T-cell (primary cell): ENCODE data around the gene L3MBTL4. TPM values are rescaled to one million over a fixed set of nuclear protein-coding genes. Genes with fewer than 3 reads are reported as not detected.

Experiments
- ATAC-seq, 4 experiments: fragments of 200-7000 bp in 3 of 4; fragments of 150-1000 bp in 1 of 4; cut with Tn5 transposase; replicated peaks in 1 of 4; 1 replicate in 3 of 4; 2 replicates in 1 of 4; pipeline ENCODE4 v1.10.0; 2021; ENCODE audit warnings: moderate library complexity in 3 of 4, mild to moderate bottlenecking in 2 of 4, moderate number of reproducible peaks in 1 of 4
- CTCF ChIA-PET, 2 donors: fragments of 300-600 bp; sonication (Branson Sonifier 250); formaldehyde crosslinking; loops; one replicate each; lab custom pipeline; 2022; ENCODE audit warnings: antibody characterized with exemption in 2 of 2; lab: Charles Lee
- POLR2A ChIA-PET, 2 donors: fragments of 300-600 bp; sonication (Branson Sonifier 250); formaldehyde crosslinking; loops; one replicate each; lab custom pipeline; 2022; ENCODE audit warnings: antibody characterized with exemption in 2 of 2; lab: Charles Lee
- DNase-seq, 35 experiments: peaks; one replicate each; pipeline versions ENCODE4 v3.0.0 to v3.0.0-alpha.2; 2013 to 2023
- H3K27ac ChIP-seq: one replicate; pipeline ENCODE4 v1.5.1; 2013; ENCODE audit warnings: low read length
- H3K27me3 ChIP-seq, 2 experiments: replicated peaks in 1 of 2; 1 replicate in 1 of 2; 2 replicates in 1 of 2; pipeline versions ENCODE4 v1.6.1 to v1.7.0; 2013; ENCODE audit warnings: low read length in 1 of 2, mixed read lengths in 1 of 2; ENCODE audit not compliant: control insufficient read depth in 2 of 2, insufficient read depth in 2 of 2; ENCODE audit errors: extremely low read depth in 1 of 2
- H3K36me3 ChIP-seq, 2 donors: 1 replicate in 1 of 2; 2 replicates in 1 of 2; pipeline versions ENCODE4 v1.6.1 to v1.7.0; 2013; ENCODE audit warnings: low read length in 1 of 2; ENCODE audit not compliant: control insufficient read depth in 2 of 2, insufficient read depth in 1 of 2; ENCODE audit errors: extremely low read depth in 1 of 2
- H3K4me1 ChIP-seq, 2 experiments: 1 replicate in 1 of 2; 2 replicates in 1 of 2; pipeline versions ENCODE4 v1.6.1 to v1.7.0; 2013; ENCODE audit warnings: low read length in 2 of 2, mixed read lengths in 1 of 2; ENCODE audit not compliant: insufficient read depth in 2 of 2, control insufficient read depth in 1 of 2; ENCODE audit errors: extremely low read depth in 1 of 2
- H3K4me3 ChIP-seq, 2 donors: 1 replicate in 1 of 2; 2 replicates in 1 of 2; pipeline versions ENCODE4 v1.5.1 to v1.7.0; 2013; ENCODE audit warnings: mild to moderate bottlenecking in 2 of 2, low read length in 1 of 2, moderate library complexity in 1 of 2; ENCODE audit not compliant: control insufficient read depth in 1 of 2; ENCODE audit errors: extremely low read depth in 1 of 2
- H3K9me3 ChIP-seq: 2 replicates; pipeline ENCODE4 v1.7.0; 2013
- H3K27ac Mint-ChIP-seq, 2 donors: one replicate each; pipeline ENCODE4 v1.8.0; 2020 to 2021; ENCODE audit warnings: mild to moderate bottlenecking in 2 of 2, mixed read lengths in 2 of 2
- H3K27me3 Mint-ChIP-seq, 2 donors: one replicate each; pipeline ENCODE4 v1.8.0; 2021 to 2022; ENCODE audit warnings: mixed read lengths in 2 of 2
- H3K36me3 Mint-ChIP-seq: one replicate; pipeline ENCODE4 v1.8.0; 2021; ENCODE audit warnings: mixed read lengths
- H3K4me1 Mint-ChIP-seq, 3 donors: one replicate each; pipeline ENCODE4 v1.8.0; 2020 to 2022; ENCODE audit warnings: mixed read lengths in 3 of 3, mild to moderate bottlenecking in 1 of 3
- H3K4me3 Mint-ChIP-seq, 3 donors: one replicate each; pipeline ENCODE4 v1.8.0; 2020 to 2022; ENCODE audit warnings: mild to moderate bottlenecking in 3 of 3, mixed read lengths in 3 of 3, moderate library complexity in 3 of 3
- H3K9me3 Mint-ChIP-seq, 3 donors: one replicate each; pipeline ENCODE4 v1.8.0; 2020 to 2022; ENCODE audit warnings: mixed read lengths in 3 of 3
- WGBS: methylation state at CpG from one replicate; pipeline ENCODE4 v1.1.5; 2013; ENCODE audit warnings: missing lambda C conversion rate; ENCODE audit not compliant: insufficient coverage; 5-methylcytosine and 5-hydroxymethylcytosine counted together
- total RNA-seq, 35 experiments: library from RNA in 6 of 35; stranded (reverse) in 6 of 35; fragments of 120-200 nt in 1 of 35; gene quantifications; one replicate each; pipeline versions ENCODE4 v1.2.1 to v1.2.4 and lab custom pipeline; 2013 to 2026

The L3MBTL4 gene
- total RNA-seq, 5 donors from 2014 or later (not counting 1 experiment from before 2014, with no cell fraction given) = 0.58 to 1.6 (median 0.83) TPM

DNA sequence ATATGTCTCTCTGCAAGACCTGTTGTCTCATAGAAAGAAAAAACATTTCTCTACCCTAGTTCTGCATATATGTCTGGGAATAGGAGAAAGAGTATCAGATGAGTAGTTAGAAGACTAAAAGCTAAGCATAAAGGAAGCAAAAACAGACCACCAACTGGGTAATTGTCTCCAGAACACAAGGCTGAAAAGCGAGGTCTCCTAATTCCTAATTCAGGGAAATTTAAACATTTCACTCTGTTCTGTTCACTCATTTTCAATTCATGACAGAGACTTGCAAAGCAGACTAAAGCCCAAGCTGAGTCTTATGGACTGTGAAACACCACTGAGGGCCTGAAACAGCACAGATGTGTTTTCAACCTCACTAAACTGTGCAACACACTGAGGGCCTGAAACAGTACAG, 294.9 kb downstream of the L3MBTL4 start:
- H3K4me3 ChIP-seq = no peak overlapping the region
- H3K36me3 Mint-ChIP-seq = no peaks in the 10 kb centered on the region
- no peaks in the 10 kb centered on the region for H3K4me1 Mint-ChIP-seq
- no peaks in the 10 kb centered on the region for H3K27me3 Mint-ChIP-seq
- DNase-seq (no peak), ATAC-seq (no peak)
- no peak overlapping the region for H3K4me3 Mint-ChIP-seq
- ChIA-PET POLR2A (no interaction called here), CTCF (interaction anchor here in 1 of 2 donors (0.5 kb wide), 1 partner anchor 60 kb away, joined by 4 read pairs; no protein-coding TSS in a partner anchor)
- no peak overlapping the region for H3K27ac Mint-ChIP-seq
- H3K27me3 ChIP-seq = no peaks in the 10 kb centered on the region
- WGBS = 75% methylated on average over 1 of the region's 1 CpG
- H3K9me3 Mint-ChIP-seq = peaks cover 0 to 4% (median 3%) of the 10 kb centered on the region in 3 donors
- no peaks in the 10 kb centered on the region for H3K9me3 ChIP-seq
- no peak overlapping the region for H3K27ac ChIP-seq
- no peaks in the 10 kb centered on the region for H3K4me1 ChIP-seq
- H3K36me3 ChIP-seq = no peaks in the 10 kb centered on the region

DNA sequence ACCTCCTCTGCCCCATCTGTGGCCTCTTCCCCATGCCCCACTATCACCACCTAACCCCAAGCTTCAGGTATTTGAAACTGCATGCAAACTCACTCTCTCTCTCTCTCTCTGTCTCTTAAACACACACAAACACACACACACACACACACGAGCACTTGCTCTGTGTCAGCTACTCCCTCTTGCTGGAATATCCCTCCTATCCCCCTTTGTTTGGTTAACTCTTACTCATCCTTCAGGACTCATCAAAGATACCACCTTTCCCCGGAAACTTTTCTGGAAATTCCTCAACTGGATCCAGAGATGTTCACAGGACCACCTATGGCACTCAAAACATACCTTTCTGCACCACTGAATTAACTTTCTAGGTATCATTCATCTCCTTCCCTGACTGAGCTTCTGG, 296.6 kb downstream of the L3MBTL4 start:
- DNase-seq (no peak), ATAC-seq (no peak)
- Mint-ChIP-seq H3K36me3 (no peaks in the 10 kb centered on the region), H3K9me3 (peaks cover 0 to 3% (median 0%) of the 10 kb centered on the region in 3 donors), H3K27ac (no peak overlapping the region), H3K27me3 (no peaks in the 10 kb centered on the region), H3K4me3 (no peak overlapping the region), H3K4me1 (no peaks in the 10 kb centered on the region)
- Histone ChIP-seq H3K27me3 (no peaks in the 10 kb centered on the region), H3K9me3 (no peaks in the 10 kb centered on the region), H3K4me3 (no peak overlapping the region), H3K27ac (no peak overlapping the region), H3K36me3 (no peaks in the 10 kb centered on the region), H3K4me1 (no peaks in the 10 kb centered on the region)
- ChIA-PET POLR2A (no interaction called here), CTCF (no interaction called here)
- WGBS = 52% methylated on average over 2 of the region's 2 CpGs

DNA sequence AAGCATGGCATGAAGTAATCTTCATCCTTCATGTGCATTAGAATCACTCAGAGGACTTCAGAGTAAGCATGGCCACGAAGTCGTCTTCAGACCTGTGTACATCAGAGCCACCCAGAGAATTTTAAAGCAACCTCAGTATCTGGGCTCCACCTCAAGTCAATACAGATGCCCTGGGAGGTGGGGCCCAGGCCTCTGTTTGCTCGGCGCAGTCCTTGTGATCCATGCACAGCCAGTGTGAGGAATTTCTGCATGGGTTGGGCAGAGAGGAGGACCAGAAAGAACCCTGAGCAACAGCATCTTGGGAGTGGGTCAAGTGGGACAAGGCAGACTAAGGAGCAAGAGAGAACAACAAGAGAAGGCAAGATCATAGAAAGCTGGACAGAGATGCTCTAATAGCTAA, 299.0 kb downstream of the L3MBTL4 start:
- POLR2A ChIA-PET = no interaction called here
- Mint-ChIP-seq H3K36me3 (no peaks in the 10 kb centered on the region), H3K4me3 (no peak overlapping the region), H3K4me1 (no peaks in the 10 kb centered on the region), H3K27ac (no peak overlapping the region), H3K9me3 (no peaks in the 10 kb centered on the region), H3K27me3 (no peaks in the 10 kb centered on the region)
- Histone ChIP-seq H3K27ac (no peak overlapping the region), H3K4me1 (no peaks in the 10 kb centered on the region), H3K9me3 (no peaks in the 10 kb centered on the region), H3K4me3 (no peak overlapping the region), H3K27me3 (no peaks in the 10 kb centered on the region), H3K36me3 (no peaks in the 10 kb centered on the region)
- CTCF ChIA-PET = no interaction called here
- 70% methylated on average over 2 of the region's 4 CpGs for WGBS
- DNase-seq = no peak
- no peak for ATAC-seq

DNA sequence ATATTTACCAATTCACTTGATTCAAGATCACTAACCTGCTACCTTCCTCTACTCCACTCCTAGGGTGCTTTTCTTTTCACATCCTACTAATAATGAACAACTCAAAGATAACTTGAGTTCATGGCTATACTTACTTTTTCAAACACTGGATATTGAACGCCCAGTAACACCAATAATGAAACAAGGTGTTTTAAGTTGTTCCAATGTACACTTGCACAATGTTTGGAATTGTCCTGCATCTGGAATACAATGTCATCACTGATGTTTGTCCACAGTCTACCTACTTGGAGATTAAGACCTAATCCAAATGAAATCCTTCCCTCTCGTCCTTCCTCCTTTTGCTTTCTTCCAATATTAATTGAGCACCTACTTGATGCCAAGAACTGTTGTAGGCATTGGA, 301.1 kb downstream of the L3MBTL4 start:
- Mint-ChIP-seq H3K27ac (no peak overlapping the region), H3K4me1 (no peaks in the 10 kb centered on the region), H3K4me3 (no peak overlapping the region), H3K9me3 (peaks cover 0 to 4% (median 0%) of the 10 kb centered on the region in 3 donors), H3K27me3 (peaks cover 0 to 4% of the 10 kb centered on the region in 2 donors), H3K36me3 (no peaks in the 10 kb centered on the region)
- no peaks in the 10 kb centered on the region for H3K4me1 ChIP-seq
- ChIA-PET POLR2A (no interaction called here), CTCF (no interaction called here)
- DNase-seq (no peak), ATAC-seq (no peak)
- no peaks in the 10 kb centered on the region for H3K27me3 ChIP-seq
- H3K9me3 ChIP-seq = no peaks in the 10 kb centered on the region
- no peak overlapping the region for H3K4me3 ChIP-seq
- H3K36me3 ChIP-seq = no peaks in the 10 kb centered on the region
- H3K27ac ChIP-seq = no peak overlapping the region
- WGBS = 83% methylated on average over 1 of the region's 2 CpGs

DNA sequence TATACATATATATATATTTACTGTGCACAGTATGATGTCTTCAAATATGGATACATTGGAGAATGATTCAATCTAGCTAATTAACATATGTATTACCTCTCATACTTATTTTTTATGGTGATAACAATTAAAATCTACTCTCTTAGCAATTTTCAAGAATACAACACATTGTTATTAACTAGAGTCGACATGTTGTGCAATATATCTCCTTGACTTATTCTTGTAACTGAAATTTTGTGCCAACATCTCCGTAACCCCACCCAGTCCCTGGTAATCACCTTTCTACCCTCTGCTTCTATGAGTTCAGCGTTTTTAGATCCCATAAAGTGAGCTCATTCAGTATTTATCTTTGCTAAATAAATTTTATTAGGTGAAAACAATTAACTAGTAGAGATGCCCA, 303.0 kb downstream of the L3MBTL4 start:
- Histone ChIP-seq H3K4me1 (no peaks in the 10 kb centered on the region), H3K9me3 (no peaks in the 10 kb centered on the region), H3K4me3 (no peak overlapping the region), H3K27ac (no peak overlapping the region), H3K36me3 (no peaks in the 10 kb centered on the region), H3K27me3 (no peaks in the 10 kb centered on the region)
- Mint-ChIP-seq H3K4me3 (no peak overlapping the region), H3K27ac (no peak overlapping the region), H3K4me1 (no peaks in the 10 kb centered on the region), H3K9me3 (peaks cover 0 to 4% (median 0%) of the 10 kb centered on the region in 3 donors), H3K36me3 (no peaks in the 10 kb centered on the region), H3K27me3 (peaks cover 0 to 9% of the 10 kb centered on the region in 2 donors)
- POLR2A ChIA-PET = no interaction called here
- no CpG with 5 or more reads among the region's 3 CpGs for WGBS
- CTCF ChIA-PET = no interaction called here
- no peak for DNase-seq
- no peak for ATAC-seq

DNA sequence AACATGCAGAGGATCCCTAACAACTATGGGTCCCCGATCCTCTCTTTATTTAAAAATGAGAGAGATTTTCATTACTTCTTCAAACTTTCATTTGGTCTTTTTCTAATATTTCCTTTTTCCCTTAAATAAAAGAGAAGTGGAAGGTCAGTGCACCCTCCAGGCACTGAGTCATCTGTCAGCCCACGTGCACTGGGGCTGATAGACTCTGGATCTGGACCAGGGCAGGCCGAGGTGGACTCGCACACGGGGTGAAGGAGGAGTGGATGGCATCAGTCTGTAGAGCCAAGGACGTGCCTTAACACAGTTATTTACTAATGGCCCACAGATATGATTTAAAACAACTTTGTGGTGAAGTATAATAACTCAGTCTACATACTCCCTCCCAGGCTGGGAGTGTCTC, 305.0 kb downstream of the L3MBTL4 start:
- H3K36me3 ChIP-seq = no peaks in the 10 kb centered on the region
- H3K27ac ChIP-seq = no peak overlapping the region
- Mint-ChIP-seq H3K27me3 (peaks cover 0 to 9% of the 10 kb centered on the region in 2 donors), H3K4me1 (no peaks in the 10 kb centered on the region), H3K9me3 (peaks cover 0 to 4% (median 0%) of the 10 kb centered on the region in 3 donors), H3K36me3 (no peaks in the 10 kb centered on the region), H3K4me3 (no peak overlapping the region), H3K27ac (no peak overlapping the region)
- DNase-seq = no peak
- H3K9me3 ChIP-seq = no peaks in the 10 kb centered on the region
- H3K4me1 ChIP-seq = no peaks in the 10 kb centered on the region
- POLR2A ChIA-PET = no interaction called here
- no peaks in the 10 kb centered on the region for H3K27me3 ChIP-seq
- CTCF ChIA-PET = no interaction called here
- no peak overlapping the region for H3K4me3 ChIP-seq
- WGBS = no CpG with 5 or more reads among the region's 6 CpGs
- no peak for ATAC-seq

DNA sequence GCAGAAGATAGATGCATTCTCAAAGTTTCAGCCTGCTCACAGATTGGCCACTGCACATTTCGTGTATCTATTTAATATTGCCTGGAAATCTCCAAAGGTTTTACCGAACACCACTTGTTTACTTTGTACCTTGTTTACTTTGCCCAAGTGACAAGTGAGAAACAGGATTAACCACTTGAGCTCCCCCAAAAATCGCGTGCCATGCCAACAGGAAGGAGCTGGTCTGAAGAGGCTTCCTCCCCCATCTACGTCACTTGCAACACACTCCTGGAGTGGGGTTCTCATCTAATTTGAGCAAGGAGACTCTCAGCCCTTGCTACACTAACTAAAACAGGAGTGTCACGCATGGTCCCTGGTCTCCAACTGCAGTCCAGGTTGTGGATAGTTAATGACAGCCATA, 306.9 kb downstream of the L3MBTL4 start:
- Histone ChIP-seq H3K4me3 (no peak overlapping the region), H3K9me3 (no peaks in the 10 kb centered on the region), H3K27me3 (no peaks in the 10 kb centered on the region), H3K4me1 (no peaks in the 10 kb centered on the region), H3K36me3 (no peaks in the 10 kb centered on the region), H3K27ac (no peak overlapping the region)
- Mint-ChIP-seq H3K4me3 (no peak overlapping the region), H3K27ac (no peak overlapping the region), H3K4me1 (no peaks in the 10 kb centered on the region), H3K27me3 (peaks cover 0 to 9% of the 10 kb centered on the region in 2 donors), H3K36me3 (no peaks in the 10 kb centered on the region), H3K9me3 (peaks cover 0 to 4% (median 0%) of the 10 kb centered on the region in 3 donors)
- POLR2A ChIA-PET = no interaction called here
- DNase-seq (no peak), ATAC-seq (no peak)
- WGBS = 82% methylated on average over 2 of the region's 6 CpGs
- CTCF ChIA-PET = no interaction called here
